Neuronal stem cell (in vitro differentiated cells): ENCODE data around the gene KCNQ1.

ENCODE experiments used
- DNase-seq: peaks from one replicate; pipeline ENCODE4 v3.0.0-alpha.2; 2013; ENCODE audit warnings: low spot score
- H2AFZ ChIP-seq: one replicate; pipeline ENCODE4 v1.6.1; 2013; ENCODE audit warnings: mild to moderate bottlenecking, low read length, inconsistent platforms
- H2AK5ac ChIP-seq: 2 replicates; pipeline ENCODE4 v1.6.1; 2013; ENCODE audit warnings: low read depth, mild to moderate bottlenecking, inconsistent platforms, low read length, moderate library complexity, mixed read lengths
- H2BK120ac ChIP-seq: 2 replicates; pipeline ENCODE4 v1.6.1; 2013; ENCODE audit warnings: low read depth, mild to moderate bottlenecking, inconsistent platforms, low read length, moderate library complexity, mixed read lengths
- H2BK12ac ChIP-seq: one replicate; pipeline ENCODE4 v1.6.1; 2013; ENCODE audit warnings: low read length, inconsistent platforms
- H2BK15ac ChIP-seq: 2 replicates; pipeline ENCODE4 v1.6.1; 2013; ENCODE audit warnings: mild to moderate bottlenecking, low read length, inconsistent platforms, mixed read lengths
- H2BK5ac ChIP-seq: one replicate; pipeline ENCODE4 v1.6.1; 2013; ENCODE audit warnings: inconsistent platforms, mild to moderate bottlenecking, low read length, moderate library complexity
- H3K14ac ChIP-seq: one replicate; pipeline ENCODE4 v1.6.1; 2013; ENCODE audit warnings: low read length, inconsistent platforms
- H3K18ac ChIP-seq: 2 replicates; pipeline ENCODE4 v1.6.1; 2013; ENCODE audit warnings: low read length, inconsistent platforms
- H3K23ac ChIP-seq: 2 replicates; pipeline ENCODE4 v1.6.1; 2013; ENCODE audit warnings: low read depth, mild to moderate bottlenecking, mixed read lengths, low read length, inconsistent platforms; ENCODE audit not compliant: poor library complexity
- H3K27ac ChIP-seq: replicated peaks from 3 replicates; pipeline ENCODE4 v1.5.1; 2013; ENCODE audit warnings: low read length, inconsistent platforms
- H3K27me3 ChIP-seq, 3 experiments: 2 replicates each; pipeline ENCODE4 v1.6.1; 2013; ENCODE audit warnings: low read length in 3 of 3, mild to moderate bottlenecking in 2 of 3, inconsistent platforms in 1 of 3, low read depth in 1 of 3, mixed read lengths in 1 of 3, moderate library complexity in 1 of 3; ENCODE audit not compliant: control insufficient read depth in 3 of 3, insufficient read depth in 3 of 3
- H3K36me3 ChIP-seq, 2 donors: replicated peaks in 1 of 2; 2 replicates each; pipeline ENCODE4 v1.6.1; 2013; ENCODE audit warnings: low read length in 2 of 2; ENCODE audit not compliant: control insufficient read depth in 2 of 2, insufficient read depth in 2 of 2
- H3K4ac ChIP-seq: 2 replicates; pipeline ENCODE4 v1.6.1; 2013; ENCODE audit warnings: inconsistent platforms, mild to moderate bottlenecking, low read length, moderate library complexity
- H3K4me1 ChIP-seq, 2 donors: 1 replicate in 1 of 2; 2 replicates in 1 of 2; pipeline ENCODE4 v1.6.1; 2013; ENCODE audit warnings: low read length in 2 of 2, low read depth in 1 of 2; ENCODE audit not compliant: control insufficient read depth in 2 of 2, insufficient read depth in 1 of 2
- H3K4me2 ChIP-seq: one replicate; pipeline ENCODE4 v1.6.1; 2013; ENCODE audit warnings: mild to moderate bottlenecking, low read length, inconsistent platforms; ENCODE audit not compliant: insufficient read depth, poor library complexity, severe bottlenecking
- H3K4me3 ChIP-seq, 2 donors: 2 replicates each; pipeline ENCODE4 v1.5.1; 2013; ENCODE audit warnings: low read length in 2 of 2, mild to moderate bottlenecking in 2 of 2, inconsistent platforms in 1 of 2, moderate library complexity in 1 of 2
- H3K79me1 ChIP-seq: one replicate; pipeline ENCODE4 v1.6.1; 2013; ENCODE audit warnings: low read depth, mild to moderate bottlenecking, inconsistent platforms, low read length, moderate library complexity
- H3K9ac ChIP-seq: one replicate; pipeline ENCODE4 v1.6.1; 2013; ENCODE audit warnings: mild to moderate bottlenecking, low read depth, low read length, inconsistent platforms; ENCODE audit not compliant: poor library complexity
- H3K9me3 ChIP-seq, 2 donors: replicated peaks in 1 of 2; 2 replicates each; pipeline versions ENCODE3 to v1.6.1; 2013; ENCODE audit warnings: low read length in 2 of 2, mild to moderate bottlenecking in 2 of 2, inconsistent platforms in 1 of 2, low read depth in 1 of 2, mixed read lengths in 1 of 2, moderate library complexity in 1 of 2; ENCODE audit not compliant: control insufficient read depth in 2 of 2, insufficient read depth in 1 of 2
- H4K8ac ChIP-seq: one replicate; pipeline ENCODE4 v1.6.1; 2013; ENCODE audit warnings: low read depth, mild to moderate bottlenecking, inconsistent platforms, low read length, moderate library complexity
- H4K91ac ChIP-seq: one replicate; pipeline ENCODE4 v1.6.1; 2013; ENCODE audit warnings: low read length, low read depth, mild to moderate bottlenecking, inconsistent platforms; ENCODE audit not compliant: poor library complexity
- WGBS, 2 donors: extraction: QIAGEN DNeasy Blood & Tissue Kit; methylation state at CpG; one replicate each; pipeline ENCODE4 v1.1.7; 2013; ENCODE audit warnings: missing lambda C conversion rate in 2 of 2, mixed read lengths in 1 of 2; ENCODE audit not compliant: insufficient read length in 2 of 2, insufficient replicate concordance in 1 of 2; ENCODE audit errors: extremely low coverage in 2 of 2; 5-methylcytosine and 5-hydroxymethylcytosine counted together

The KCNQ1 gene

DNA sequence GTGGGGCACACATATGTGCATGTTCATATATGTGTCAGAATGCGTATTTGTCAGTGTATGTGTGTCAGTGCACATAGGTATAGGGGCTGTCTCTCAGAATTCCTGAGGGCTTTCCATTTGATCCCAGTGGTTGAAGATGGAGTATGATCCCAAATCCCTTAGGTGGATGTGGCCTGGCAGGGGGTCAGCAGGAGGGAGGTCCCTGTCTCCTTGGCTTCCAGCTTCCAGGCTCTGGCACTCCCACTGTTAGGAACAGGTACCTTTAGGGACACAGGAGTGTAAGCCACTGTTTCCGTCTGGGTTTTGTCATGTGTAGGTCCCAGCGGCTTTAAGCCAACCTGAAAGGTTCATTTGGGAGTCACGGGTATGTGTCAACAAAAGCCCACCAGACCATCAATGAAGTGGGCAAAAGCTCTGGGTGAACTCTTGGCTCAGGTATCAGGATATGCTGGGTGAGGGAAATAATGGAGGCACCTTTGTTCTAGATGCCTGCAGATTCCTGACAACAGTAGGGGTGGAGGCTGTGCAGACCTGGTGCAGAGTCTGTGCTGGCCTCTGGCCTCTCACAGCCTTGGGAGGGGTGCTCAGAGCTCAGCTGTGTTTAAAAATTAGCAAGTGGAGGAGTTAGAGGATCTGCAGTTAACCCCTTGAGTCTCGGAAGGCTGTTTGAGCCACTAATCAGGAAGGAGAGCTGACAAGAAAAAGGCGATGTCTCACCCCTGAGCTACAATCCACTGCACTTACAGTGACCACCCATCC is 246.0 kb downstream of the KCNQ1 start:
- Histone ChIP-seq H3K14ac (no peak overlapping the region), H2BK12ac (no peak overlapping the region), H3K4ac (no peak overlapping the region), H3K27ac (no peak overlapping the region), H2AFZ (no peak overlapping the region), H3K4me1 (peaks cover 6 to 24% of the 10 kb centered on the region in 2 donors), H4K8ac (no peak overlapping the region), H3K79me1 (no peaks in the 10 kb centered on the region), H2BK5ac (no peak overlapping the region), H2AK5ac (no peak overlapping the region), H2BK120ac (no peak overlapping the region), H3K27me3 (peaks cover 0 to 13% (median 0%) of the 10 kb centered on the region in 3 experiments), H2BK15ac (no peak overlapping the region), H3K9me3 (no peaks in the 10 kb centered on the region), H3K4me3 (no peak overlapping the region), H3K4me2 (no peak overlapping the region), H3K18ac (no peak overlapping the region), H3K36me3 (peaks cover 0 to 8% of the 10 kb centered on the region in 2 donors), H3K23ac (no peak overlapping the region), H4K91ac (no peak overlapping the region), H3K9ac (no peak overlapping the region)
- DNase-seq = no peak
- WGBS, 2 donors = no CpG with 5 or more reads among the region's 6 CpGs

DNA sequence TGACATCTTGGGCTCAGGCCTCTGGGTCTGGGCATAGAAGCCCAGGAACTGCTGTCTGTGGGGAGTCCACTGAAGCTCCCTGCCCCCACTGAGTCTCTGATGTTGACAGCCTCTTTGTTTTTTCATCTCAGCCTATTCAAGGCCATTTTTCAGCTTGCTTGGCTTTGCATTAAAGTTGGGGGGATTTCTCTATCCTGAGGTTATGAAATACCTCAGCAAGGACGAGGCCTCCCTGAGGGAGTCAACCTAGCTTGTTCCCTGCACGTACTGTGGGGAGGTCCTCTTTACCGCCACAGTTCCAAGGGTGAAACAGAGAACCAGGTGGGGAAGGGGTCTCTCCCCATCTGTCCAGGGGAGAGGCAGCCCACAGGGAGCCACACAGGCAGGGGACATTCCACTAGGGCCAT is 246.6 kb downstream of the KCNQ1 start:
- Histone ChIP-seq H4K91ac (no peak overlapping the region), H2AFZ (no peak overlapping the region)
- WGBS, 2 donors = no CpG with 5 or more reads among the region's 3 CpGs

DNA sequence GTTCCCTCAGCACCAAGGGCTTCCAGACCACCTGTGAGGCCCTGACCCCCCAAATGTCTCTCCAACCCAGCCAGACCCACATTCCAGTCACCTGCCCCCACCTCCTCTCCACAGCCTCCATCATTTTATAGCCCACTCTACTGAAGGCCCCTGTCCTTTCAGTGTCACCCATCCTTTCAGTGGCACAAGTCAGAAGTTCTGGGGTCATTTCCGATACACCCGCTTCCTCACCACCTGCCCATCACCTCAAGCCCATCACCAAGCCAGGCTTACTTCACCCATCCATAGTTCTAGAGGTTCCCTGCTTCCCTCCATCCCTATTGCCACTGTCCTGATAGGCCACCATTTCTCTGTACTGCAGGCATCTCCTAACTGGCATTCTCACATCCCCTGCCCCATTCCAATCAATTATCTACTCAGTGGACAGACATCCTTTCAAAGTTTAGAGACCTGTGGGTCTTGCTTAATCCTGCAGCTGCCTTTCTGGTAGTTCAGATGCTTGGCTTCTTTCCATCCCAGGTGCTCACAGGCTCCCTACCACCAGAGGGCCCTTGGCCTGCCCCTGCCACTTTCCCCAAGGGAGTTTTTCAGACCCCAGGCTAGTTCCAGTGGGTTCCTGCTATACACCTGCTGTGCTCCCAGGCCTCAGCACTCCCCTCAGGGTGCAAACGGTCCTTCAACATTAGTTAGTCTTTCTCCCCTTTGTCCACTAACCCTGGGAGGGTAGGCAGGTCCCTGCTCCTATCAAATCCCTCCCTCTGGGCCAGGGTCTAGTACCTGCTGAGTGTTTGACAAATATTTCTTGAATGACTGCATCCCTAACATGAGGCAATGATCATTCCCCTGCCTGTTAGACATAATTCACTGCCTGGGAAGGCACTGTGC is 247.4 kb downstream of the KCNQ1 start:
- WGBS, 2 donors = no CpG with 5 or more reads among the region's 3 CpGs
- Histone ChIP-seq H3K4me1 (peaks cover 9 to 24% of the 10 kb centered on the region in 2 donors), H4K91ac (no peak overlapping the region), H3K36me3 (peaks cover 0 to 8% of the 10 kb centered on the region in 2 donors), H2BK12ac (peak overlapping the region; percentile 18), H2BK120ac (no peak overlapping the region), H2AK5ac (peak overlapping the region; percentile 21), H2AFZ (no peak overlapping the region), H3K18ac (no peak overlapping the region), H4K8ac (no peak overlapping the region), H3K27ac (no peak overlapping the region), H3K4ac (no peak overlapping the region), H3K14ac (no peak overlapping the region), H3K4me3 (no peak overlapping the region), H3K4me2 (no peak overlapping the region), H3K9ac (no peak overlapping the region), H2BK15ac (no peak overlapping the region), H2BK5ac (no peak overlapping the region), H3K23ac (no peak overlapping the region), H3K9me3 (no peaks in the 10 kb centered on the region), H3K27me3 (peaks cover 0 to 13% (median 0%) of the 10 kb centered on the region in 3 experiments), H3K79me1 (no peaks in the 10 kb centered on the region)
- no peak for DNase-seq

More for the DNA sequence above, 246.6 kb downstream of the KCNQ1 start:
- Histone ChIP-seq H3K4me3 (no peak overlapping the region), H2BK15ac (no peak overlapping the region), H3K14ac (no peak overlapping the region), H2BK120ac (no peak overlapping the region), H2BK12ac (no peak overlapping the region), H3K23ac (no peak overlapping the region), H3K18ac (no peak overlapping the region), H3K36me3 (peaks cover 0 to 8% of the 10 kb centered on the region in 2 donors), H3K27me3 (peaks cover 0 to 13% (median 0%) of the 10 kb centered on the region in 3 experiments), H3K4me2 (no peak overlapping the region), H3K79me1 (no peaks in the 10 kb centered on the region), H4K8ac (no peak overlapping the region), H3K27ac (no peak overlapping the region), H2AK5ac (no peak overlapping the region), H3K9me3 (no peaks in the 10 kb centered on the region), H2BK5ac (no peak overlapping the region), H3K4me1 (peaks cover 6 to 24% of the 10 kb centered on the region in 2 donors), H3K9ac (no peak overlapping the region), H3K4ac (no peak overlapping the region)
- DNase-seq = no peak
